Measurements from ENCODE around the gene OTC.

The OTC gene

DNA sequence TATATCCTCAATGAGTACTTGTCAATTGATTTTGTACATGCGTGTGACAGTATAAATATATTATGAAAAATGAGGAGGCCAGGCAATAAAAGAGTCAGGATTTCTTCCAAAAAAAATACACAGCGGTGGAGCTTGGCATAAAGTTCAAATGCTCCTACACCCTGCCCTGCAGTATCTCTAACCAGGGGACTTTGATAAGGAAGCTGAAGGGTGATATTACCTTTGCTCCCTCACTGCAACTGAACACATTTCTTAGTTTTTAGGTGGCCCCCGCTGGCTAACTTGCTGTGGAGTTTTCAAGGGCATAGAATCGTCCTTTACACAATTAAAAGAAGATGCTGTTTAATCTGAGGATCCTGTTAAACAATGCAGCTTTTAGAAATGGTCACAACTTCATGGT lies at the start of gene OTC:
Gene OTC, plus strand, starts transcription at position 243 of the 400 bp plus-strand sequence. Its CDS starts 93 bp downstream, at position 336.
- no peak for DNase-seq

- peak; percentile 12 for DNase-seq
Measured at GRCh38 chrX:38304010-38304409, 48.4 kb upstream of the OTC start.

- DNase-seq = no peak
Measured at GRCh38 chrX:38305971-38306370, 46.4 kb upstream of the OTC start.

GRCh38 chrX:38311743-38312142 lies 40.7 kb upstream of the OTC start:
- DNase-seq = no peak

- DNase-seq = no peak
Measured at GRCh38 chrX:38312436-38312835, 40.0 kb upstream of the OTC start.

GRCh38 chrX:38313190-38313589 lies 39.2 kb upstream of the OTC start:
- DNase-seq = no peak

DNA sequence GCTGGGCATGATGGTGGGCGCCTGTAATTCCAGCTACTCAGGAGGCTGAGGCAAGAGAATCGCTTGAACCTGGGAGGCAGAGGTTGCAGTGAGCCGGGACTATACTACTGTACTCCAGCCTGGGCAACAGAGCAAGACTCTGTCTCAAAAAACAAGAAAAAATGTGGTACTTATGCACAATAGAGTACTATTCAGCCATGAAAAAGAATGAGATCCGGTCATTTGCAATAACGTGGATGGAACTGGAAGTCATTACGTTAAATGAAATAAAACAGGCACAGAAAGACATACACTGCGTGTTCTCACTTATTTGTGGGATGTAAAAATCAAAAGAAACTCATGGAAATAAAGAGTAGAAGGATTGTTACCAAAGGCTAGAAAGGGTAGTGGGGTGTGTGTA lies 37.2 kb upstream of the OTC start:
- no peak for DNase-seq

- DNase-seq = no peak
Measured at GRCh38 chrX:38318196-38318595, 34.2 kb upstream of the OTC start.

DNA sequence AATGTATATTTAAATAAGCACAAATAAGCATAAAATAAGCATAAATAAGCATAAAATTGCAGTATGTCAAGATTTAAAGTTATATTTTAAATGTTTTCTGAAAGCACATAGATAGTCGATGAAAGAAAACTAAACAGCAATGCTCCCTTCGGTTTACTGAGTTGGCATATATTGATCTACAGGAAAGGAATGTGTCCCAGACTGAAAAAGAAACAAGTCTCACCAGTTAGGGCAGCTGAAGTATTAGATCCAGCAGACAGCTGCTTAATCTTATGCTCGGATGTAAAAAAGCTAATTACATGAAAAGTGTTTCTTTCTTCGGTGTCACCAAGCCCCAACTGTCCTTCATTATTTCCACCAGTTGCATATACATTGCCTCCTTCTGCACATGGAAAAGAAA lies 33.8 kb upstream of the OTC start:
- DNase-seq = no peak

DNA sequence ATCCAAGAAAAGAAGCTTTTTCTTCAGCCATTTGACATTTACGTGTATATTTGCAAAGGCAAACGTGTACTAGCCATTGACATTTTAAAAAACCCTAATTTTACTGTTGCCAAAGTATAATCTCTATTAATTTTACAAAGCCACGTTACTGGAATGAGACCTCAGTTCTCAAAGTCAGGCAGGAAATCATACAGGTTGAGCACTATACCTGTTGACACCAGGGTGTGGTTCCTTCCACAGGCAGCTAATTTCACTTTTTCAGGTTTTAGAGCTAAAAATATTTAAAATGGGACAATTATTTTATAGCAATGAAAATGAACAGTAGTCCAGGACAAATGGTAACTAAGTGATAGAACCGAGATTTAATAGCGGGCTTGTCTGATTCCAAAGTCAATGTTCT lies 31.6 kb upstream of the OTC start:
- DNase-seq = no peak

DNA sequence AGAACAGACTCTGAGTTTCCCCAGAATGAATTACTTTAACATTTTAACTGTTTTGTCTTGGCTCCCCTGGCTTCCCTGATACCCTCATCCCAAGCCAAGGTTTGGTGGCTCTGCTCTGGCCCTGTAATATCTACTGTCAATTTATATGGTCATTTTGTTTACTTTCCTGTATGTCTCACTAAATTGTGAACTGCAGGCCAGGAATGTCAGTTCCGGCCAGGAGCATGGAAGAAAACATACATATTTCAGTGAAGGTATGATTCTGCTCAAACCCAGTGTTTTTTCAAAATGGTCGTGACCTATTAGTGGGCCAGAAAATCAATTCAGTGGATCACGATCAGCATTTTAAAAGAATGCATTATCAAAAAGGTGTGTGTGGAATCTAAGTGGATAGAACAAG lies 26.3 kb upstream of the OTC start:
- no peak for DNase-seq

DNA sequence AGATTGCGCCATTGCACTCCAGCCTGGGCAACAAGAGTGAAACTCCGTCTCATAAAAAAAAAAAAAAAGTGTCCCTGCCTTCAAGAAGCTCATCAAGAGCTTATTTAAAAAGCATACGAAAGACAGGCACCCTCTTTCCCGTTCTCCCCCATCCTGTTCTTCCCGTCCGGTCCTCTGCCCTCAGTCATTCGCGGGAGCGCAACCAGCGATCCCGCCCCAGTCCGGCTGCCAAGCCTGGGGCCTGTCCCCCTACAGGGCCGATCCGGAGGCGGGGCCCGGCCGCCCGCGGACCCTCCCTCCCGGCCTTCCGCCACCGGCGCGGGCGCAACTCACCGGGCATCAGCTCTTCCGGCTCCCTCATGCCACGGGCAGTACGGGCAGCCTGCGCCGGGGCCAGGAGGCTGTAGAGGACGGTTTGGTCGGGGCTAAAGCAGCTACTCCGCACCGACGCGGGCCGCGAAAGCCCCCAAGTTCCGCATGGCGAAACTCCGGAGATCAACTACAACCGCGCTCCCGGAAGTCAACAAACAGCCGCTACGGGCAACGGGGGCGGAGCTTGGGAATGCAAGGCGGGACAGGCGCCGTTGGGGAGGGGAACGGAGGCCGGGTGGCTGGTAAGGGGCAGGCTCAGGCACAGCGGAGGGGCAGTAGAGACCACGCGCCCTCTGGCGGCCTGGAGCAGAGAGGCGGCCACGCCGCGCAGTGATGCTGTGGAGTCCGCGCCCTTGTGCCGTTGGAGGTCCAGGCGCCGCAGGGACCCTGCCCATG lies 25.2 kb upstream of the OTC start, which contains the start of gene RPGR:
Gene RPGR, minus strand, starts transcription at position 503 of the 768 bp plus-strand sequence. Its CDS starts 142 bp downstream, at position 361.
- peak; percentile 94 for DNase-seq

- no peak for DNase-seq
Measured at GRCh38 chrX:38327775-38328081, 24.7 kb upstream of the OTC start.

GRCh38 chrX:38332505-38332904 lies 19.9 kb upstream of the OTC start:
- no peak for DNase-seq

DNA sequence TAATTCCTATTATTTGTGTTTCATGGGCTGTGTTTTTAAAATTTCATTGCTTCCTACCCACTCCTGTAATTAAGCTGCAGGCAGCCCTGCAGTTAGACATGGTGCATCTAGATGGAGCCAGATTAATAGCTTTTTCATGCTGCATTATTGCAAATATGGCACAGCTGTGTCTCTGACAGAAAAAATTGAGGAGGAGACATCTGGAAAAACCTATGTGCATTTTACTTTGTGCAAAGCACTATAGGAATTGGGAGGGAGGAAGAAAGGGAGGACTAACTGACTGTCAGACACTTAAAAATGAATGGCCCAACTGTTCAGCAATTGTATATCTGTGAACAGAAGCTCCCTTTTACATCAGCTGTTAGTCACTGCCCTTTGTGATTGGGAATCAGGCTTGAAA lies 17.0 kb upstream of the OTC start:
- DNase-seq = no peak

DNA sequence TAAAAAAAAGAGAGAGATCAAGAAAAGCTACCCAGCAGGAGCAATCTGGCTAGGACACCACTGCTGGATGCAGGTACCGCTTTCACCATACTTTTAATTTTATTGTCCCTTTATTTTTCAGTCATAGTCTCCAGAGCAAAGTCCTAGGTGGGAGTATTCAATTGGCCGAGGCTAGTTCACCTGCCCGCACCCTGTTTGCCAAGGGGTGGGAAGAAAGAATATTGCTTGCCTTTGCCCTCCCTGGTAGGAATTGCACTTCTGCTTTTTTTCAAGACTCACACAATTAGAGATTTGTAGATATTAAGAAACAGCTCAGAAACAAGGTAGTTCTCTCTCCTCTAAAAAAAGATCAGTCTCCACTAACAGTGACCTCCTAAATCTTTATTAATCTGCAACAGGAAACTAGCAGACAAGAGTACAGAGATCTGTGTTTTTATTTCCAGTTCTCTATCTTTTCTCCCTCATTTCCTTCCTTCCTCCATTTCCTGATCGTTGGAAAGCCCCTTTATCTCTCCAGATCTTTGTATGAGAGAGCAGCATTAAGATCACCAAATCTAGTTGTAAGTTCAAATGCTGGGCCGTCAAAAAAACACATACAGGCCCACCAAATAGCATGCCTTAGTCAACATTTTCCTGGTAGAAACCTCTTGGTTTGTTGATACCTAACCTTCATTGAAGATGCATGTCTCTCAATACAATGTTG lies 15.7 kb upstream of the OTC start:
- DNase-seq = no peak

DNA sequence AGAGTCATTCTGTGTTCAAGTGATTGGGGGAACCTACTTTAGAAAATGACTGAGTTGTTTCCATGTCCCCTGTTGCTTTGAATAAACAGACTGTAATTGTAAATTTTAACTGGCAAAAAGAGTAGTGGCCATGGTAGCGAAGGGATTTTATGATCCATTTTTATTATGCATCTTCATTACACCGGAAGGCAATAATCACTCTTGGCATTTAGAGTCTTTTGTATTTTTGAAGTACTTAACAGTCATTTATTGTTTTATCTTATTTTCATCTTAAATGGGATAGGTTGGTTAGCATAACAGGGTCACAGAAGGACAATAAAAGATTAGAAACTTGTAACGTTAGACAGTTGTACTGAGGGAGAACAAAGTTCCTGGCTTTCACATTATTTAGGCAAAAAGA lies 11.0 kb upstream of the OTC start:
- no peak for DNase-seq

- DNase-seq = no peak
Measured at GRCh38 chrX:38342853-38343778, 9.3 kb upstream of the OTC start.

GRCh38 chrX:38346150-38346549 lies 6.3 kb upstream of the OTC start:
- no peak for DNase-seq

DNA sequence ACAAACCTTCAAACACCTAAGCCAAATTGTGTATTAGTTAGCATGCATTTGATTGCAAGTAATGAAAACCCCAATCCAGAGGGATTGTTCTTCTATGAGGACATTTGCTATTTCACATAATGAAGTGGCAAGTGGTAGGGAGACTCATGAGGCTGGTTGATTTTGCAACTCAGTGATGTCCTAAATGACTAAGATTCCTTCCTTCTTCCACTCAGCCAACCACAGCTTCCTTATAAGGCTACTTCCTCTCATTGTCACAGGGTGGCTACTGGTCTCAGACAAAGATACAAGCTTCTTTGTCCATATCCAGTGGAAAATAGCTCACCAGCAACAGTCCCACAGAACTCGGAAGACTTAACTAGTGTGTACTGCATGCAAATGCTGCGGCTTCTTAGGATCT lies 5.3 kb upstream of the OTC start:
- peak; percentile 47 for DNase-seq

GRCh38 chrX:38351346-38351745 lies 1.1 kb upstream of the OTC start:
- no peak for DNase-seq

DNA sequence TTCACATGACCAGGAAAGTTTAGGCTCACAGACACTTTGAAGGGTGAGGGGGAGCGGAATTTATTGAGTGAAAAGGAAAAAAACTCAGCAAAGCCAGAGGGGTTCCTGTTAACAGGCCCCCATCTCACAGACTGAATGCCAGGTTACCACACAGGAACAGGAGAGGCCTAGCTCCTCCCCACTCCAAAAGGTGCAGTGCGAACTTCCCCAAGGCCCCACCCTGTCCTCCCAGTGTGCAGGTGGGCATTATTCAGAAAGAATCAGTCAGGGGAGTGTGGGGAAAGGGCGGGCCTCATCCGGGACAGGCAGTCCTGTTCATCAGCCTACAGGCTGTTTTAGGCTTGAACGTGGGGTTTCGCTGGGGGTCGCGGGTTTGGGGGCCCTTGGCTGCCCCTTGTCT lies 4.0 kb downstream of the OTC start:
- no peak for DNase-seq

Data from hematopoietic multipotent progenitor cell treated with erythropoietin and hydrocortisone succinate and interleukin-3 and kit ligand, for 6 days (in vitro differentiated cells).